Mesodermal cell (in vitro differentiated cells): ENCODE measurements around the gene ZDHHC8.

ENCODE experiments used
- H3K27ac ChIP-seq: 2 replicates; pipeline ENCODE4 v1.7.0; 2013; ENCODE audit warnings: mild to moderate bottlenecking, low read depth, low read length, moderate library complexity; ENCODE audit not compliant: severe bottlenecking
- H3K36me3 ChIP-seq: 2 replicates; pipeline ENCODE4 v1.7.1; 2013; ENCODE audit warnings: mild to moderate bottlenecking, low read length, moderate library complexity; ENCODE audit not compliant: control insufficient read depth, insufficient read depth
- H3K4me1 ChIP-seq: one replicate; pipeline ENCODE4 v1.7.1; 2013; ENCODE audit warnings: mild to moderate bottlenecking, low read length; ENCODE audit not compliant: insufficient read depth, control insufficient read depth, poor library complexity, severe bottlenecking
- H3K4me3 ChIP-seq: 2 replicates; pipeline ENCODE4 v1.7.0; 2013; ENCODE audit warnings: low read length, control low read depth, mild to moderate bottlenecking; ENCODE audit not compliant: insufficient read depth, poor library complexity, severe bottlenecking; ENCODE audit errors: extremely low read depth
- H3K9me3 ChIP-seq: 2 replicates; pipeline ENCODE4 v1.7.1; 2013; ENCODE audit warnings: mild to moderate bottlenecking, low read length, moderate library complexity; ENCODE audit not compliant: control insufficient read depth
- WGBS, 2 experiments: methylation state at CpG; one replicate each; pipeline ENCODE4 v1.1.5; 2013; ENCODE audit warnings: missing lambda C conversion rate in 2 of 2; ENCODE audit not compliant: insufficient coverage in 2 of 2; 5-methylcytosine and 5-hydroxymethylcytosine counted together

The ZDHHC8 gene

DNA sequence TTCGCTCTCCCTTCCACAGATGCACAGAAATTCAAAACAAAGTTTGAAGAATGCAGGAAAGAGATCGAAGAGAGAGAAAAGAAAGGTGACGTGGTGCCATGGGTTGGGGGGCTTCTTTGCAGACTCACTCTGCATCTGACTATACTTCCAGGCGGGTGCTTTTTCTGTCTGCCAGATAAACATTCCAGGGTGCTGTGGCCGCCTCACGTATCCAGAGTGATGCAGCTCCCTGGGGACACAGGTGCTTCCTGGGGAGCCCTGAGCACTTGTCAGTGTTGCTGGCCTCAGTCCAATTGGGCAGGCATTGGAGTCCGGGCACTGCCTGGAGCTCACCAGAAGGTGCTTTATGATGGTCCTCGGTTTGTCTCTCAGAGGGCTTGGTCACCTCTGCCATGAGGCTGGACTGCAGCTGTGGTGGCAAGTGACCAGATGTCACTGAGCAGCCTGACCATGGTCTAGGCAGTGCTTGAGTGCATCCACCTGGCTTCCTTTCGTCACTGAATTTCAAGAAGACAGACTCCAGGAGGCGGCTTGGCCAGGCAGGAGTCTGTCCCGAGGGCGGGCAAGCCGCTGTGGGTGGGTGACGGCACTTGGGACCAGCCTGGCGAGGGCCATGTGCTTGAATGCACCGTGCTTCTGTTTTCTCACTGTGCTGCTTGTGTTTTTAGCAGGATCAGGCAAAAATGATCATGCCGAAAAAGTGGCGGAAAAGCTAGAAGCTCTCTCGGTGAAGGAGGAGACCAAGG lies 5.1 kb upstream of the ZDHHC8 start:
- 94 to 97% methylated on average over 17 to 18 of the region's 19 CpGs for WGBS, 2 experiments
- Histone ChIP-seq H3K4me1 (no peaks in the 10 kb centered on the region), H3K4me3 (no peak overlapping the region), H3K27ac (no peak overlapping the region), H3K9me3 (no peaks in the 10 kb centered on the region), H3K36me3 (peaks cover 70% of the 10 kb centered on the region)

DNA sequence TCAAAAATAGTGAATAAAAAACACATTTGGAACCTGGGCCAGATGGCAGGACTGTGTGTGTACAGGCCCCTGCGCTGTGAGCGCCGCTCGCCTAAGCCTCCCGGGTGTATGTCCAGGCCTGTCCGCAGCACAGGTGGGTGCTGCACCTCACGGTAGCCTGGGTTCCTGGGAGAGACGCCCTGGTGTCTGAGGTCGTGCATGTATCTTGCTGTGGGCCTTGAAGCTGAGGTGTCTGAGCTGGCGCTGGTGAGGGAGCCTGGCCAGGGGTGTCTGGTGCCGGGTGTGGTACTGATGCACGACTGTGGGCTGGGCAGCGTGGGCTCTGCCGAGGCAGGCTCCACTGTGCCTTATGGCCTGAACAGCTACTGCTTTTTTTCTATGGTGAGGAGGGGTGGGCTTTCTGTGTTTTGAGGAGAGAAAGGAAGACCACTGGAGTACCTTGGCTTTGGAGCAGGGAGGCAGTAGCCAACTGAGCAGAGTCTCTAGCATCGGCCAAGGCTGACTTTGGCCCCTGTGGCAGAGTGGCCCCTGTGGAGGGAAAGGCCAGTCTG lies 4.2 kb upstream of the ZDHHC8 start:
- Histone ChIP-seq H3K4me1 (no peaks in the 10 kb centered on the region), H3K9me3 (no peaks in the 10 kb centered on the region), H3K4me3 (no peak overlapping the region), H3K27ac (no peak overlapping the region), H3K36me3 (peaks cover 61% of the 10 kb centered on the region)
- WGBS, 2 experiments: 92% methylated on average over 14 of the region's 15 CpGs

DNA sequence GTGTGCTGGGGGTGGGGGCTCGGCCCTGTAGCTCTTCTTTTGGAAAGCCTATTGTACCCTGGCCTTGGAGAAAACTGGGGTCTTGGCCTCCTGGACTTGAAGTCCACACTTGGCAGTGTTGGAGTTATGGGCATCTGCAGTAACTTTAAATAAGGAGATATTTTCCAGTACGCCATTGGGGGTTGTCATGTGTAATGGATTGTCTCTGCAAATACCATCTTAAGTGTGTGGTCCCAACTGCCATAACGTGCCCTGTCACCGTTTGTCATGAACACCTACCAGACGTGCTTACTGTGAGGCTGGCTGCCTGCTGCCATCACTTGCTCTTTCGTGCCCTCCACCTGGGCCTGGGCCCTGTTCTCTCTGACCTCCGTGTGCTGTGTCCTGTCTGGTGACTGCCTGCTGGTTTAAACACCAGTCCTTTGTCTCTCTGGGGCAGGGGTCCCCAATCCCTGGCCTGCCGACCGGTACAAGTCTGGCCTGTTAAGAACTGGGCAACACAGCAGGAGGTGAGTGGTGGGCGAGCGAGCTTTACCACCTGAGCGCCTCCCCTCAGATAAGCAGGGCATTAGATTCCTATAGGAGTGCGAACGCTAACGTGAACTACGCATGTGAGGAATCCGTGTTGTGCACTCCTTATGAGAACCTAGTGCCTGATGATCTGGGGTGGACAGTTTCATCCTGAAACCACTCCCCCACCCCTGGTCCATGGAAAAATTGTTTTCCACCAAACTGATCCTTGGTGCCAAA lies 3.6 kb upstream of the ZDHHC8 start:
- no peaks in the 10 kb centered on the region for H3K9me3 ChIP-seq
- WGBS, 2 experiments: 91 to 92% methylated on average over 15 to 17 of the region's 17 CpGs
- H3K4me3 ChIP-seq: no peak overlapping the region
- peaks cover 5% of the 10 kb centered on the region for H3K4me1 ChIP-seq
- H3K36me3 ChIP-seq: peaks cover 54% of the 10 kb centered on the region
- H3K27ac ChIP-seq: no peak overlapping the region

DNA sequence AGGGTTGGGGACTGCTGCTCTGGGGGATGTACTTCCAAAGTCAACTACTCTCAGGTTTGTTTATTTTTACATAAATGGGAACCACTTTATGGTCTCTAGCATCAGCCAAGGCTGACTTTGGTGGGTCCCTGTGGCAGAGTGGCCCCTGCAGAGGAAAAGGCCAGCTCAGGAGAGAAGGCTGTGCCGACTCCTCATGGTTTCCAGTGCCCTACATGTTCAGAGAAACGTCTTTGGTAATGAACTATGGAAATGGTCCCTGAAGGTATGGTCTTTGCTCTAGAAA lies 3.0 kb upstream of the ZDHHC8 start:
- peaks cover 7% of the 10 kb centered on the region for H3K4me1 ChIP-seq
- no peak overlapping the region for H3K27ac ChIP-seq
- no peak overlapping the region for H3K4me3 ChIP-seq
- peaks cover 51% of the 10 kb centered on the region for H3K36me3 ChIP-seq
- H3K9me3 ChIP-seq: no peaks in the 10 kb centered on the region
- 82 to 100% methylated on average over 2 of the region's 2 CpGs for WGBS, 2 experiments

DNA sequence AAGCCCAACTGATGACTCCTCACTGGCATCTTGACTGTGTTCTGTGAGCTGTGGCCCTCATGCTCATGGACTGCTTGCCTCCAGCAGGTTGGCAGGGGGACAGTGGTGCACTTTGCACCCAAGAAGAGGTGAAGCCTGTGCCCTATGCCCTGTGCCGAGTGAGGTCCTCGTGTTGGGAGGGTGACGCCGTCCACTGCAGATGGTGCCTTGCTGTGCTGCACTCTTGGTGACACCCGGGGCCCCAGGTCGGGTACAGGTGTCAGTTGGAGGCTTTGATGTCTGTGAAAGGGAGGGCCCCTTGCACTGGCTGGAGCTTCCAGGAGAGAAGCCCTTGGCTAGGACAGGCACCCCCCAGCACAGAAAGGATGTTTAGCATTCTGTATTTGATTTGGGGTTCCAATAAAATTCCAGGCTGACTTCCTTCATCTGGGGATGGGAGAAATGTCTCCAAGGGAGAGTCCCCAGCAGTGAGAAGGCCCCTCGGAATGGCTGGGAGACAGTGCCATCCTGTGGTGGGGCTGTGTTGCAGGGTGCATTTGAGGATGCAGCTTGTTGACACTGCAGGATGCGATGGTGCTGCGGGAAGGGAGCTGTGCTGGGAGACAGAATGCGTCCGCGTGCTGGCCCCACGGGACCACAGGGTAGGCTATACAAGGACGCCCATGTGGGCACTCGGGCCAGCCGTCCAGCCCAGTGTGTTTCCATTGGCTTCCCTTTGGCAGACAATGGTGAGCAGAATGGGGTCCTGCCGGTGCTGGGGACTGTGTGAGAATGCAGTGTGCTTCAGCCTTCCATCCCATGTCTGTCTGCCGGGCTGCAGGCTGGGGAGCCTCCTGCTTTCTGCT lies 2.5 kb upstream of the ZDHHC8 start:
- 66 to 72% methylated on average over 13 to 17 of the region's 18 CpGs for WGBS, 2 experiments
- H3K9me3 ChIP-seq: no peaks in the 10 kb centered on the region
- peaks cover 45% of the 10 kb centered on the region for H3K36me3 ChIP-seq
- H3K27ac ChIP-seq: no peak overlapping the region
- H3K4me1 ChIP-seq: peaks cover 7% of the 10 kb centered on the region
- no peak overlapping the region for H3K4me3 ChIP-seq

DNA sequence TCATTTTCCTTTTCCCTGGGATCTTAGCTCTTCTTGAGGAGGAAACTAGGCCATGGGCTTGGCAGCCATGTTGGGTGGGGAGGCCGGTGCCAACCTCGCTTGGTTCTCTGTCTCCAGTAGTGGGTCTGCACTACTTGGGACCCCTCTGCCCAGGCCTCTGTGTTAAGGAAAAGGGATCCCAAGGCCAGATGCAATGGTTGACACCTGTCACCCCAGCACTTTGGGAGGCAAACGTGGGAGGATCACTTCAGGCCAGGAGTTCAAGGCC lies 1.9 kb upstream of the ZDHHC8 start:
- Histone ChIP-seq H3K36me3 (peaks cover 40% of the 10 kb centered on the region), H3K4me3 (no peak overlapping the region), H3K9me3 (no peaks in the 10 kb centered on the region), H3K27ac (no peak overlapping the region), H3K4me1 (peaks cover 7% of the 10 kb centered on the region)
- WGBS, 2 experiments: 93 to 100% methylated on average over 1 to 2 of the region's 3 CpGs

DNA sequence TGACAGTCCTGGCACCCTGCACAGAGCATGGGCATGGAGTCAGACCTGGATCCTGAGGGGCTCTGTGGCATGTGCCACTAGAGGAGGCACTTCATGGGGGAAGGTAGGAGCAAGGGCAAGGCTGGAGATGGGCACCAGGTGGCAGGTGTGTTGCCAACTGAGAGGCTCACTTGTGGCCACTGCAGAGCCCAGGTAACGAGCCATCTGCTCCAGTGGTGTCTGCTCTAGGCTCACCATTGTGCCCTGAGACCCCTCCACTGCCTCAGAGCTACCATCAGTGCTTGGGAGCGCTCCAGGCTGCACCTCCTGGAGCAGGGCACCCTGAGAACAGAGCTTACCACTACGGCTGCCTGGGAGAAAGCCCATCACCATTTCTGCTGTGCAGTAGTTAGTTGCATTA lies 1.3 kb upstream of the ZDHHC8 start:
- Histone ChIP-seq H3K36me3 (peaks cover 33% of the 10 kb centered on the region), H3K9me3 (no peaks in the 10 kb centered on the region), H3K4me1 (peaks cover 7% of the 10 kb centered on the region), H3K27ac (no peak overlapping the region), H3K4me3 (peak overlapping the region; percentile 58)
- WGBS, 2 experiments: 92 to 100% methylated on average over 2 to 3 of the region's 3 CpGs

DNA sequence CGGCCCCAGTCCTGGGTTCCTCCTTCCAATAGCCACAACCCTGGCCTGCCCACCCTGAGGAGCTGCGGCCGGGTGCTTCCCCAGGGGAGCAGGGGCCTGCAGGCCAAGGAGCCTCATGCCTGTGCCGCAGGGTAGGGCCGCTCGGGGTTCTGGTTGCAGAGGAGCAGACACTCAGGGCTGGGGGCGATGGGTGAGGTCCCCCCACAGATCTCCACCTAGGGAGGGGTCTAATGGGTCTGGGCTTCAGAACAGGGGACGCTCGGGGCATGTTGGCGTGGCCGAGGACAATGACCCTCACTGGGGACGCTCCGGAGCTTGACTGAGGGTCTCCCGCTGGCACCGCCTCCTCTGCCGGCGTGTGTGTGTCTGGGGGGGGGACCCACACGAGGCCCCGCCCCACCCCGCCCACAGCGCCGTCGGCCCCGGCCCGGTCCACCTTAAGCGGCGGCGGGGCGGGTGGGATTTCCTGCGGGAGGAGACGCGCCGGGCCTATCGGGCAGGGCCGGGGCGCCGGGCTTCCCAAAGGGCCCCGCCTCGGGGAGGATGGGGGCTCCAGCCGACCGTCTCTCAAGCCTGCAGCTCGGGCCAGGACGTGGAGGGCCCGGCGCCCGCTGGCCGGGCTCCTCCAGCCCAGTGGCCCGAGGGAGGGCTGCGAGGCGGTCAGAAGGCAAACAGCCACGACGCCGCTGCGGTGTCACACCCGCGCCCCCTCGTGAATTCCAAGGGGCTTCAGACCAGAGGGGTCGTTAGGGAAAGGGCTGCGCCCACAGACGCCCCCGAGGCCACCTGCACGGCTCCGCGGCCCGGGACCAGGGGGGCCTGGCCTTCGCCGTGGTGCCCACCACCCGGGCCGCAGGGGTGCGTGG lies 640 bp upstream of the ZDHHC8 start:
- Histone ChIP-seq H3K4me1 (peaks cover 7% of the 10 kb centered on the region), H3K4me3 (peak overlapping the region; percentile 58), H3K27ac (peak overlapping the region; percentile 62), H3K9me3 (no peaks in the 10 kb centered on the region), H3K36me3 (peaks cover 27% of the 10 kb centered on the region)
- WGBS, 2 experiments: 6 to 7% methylated on average over 44 to 59 of the region's 70 CpGs

DNA sequence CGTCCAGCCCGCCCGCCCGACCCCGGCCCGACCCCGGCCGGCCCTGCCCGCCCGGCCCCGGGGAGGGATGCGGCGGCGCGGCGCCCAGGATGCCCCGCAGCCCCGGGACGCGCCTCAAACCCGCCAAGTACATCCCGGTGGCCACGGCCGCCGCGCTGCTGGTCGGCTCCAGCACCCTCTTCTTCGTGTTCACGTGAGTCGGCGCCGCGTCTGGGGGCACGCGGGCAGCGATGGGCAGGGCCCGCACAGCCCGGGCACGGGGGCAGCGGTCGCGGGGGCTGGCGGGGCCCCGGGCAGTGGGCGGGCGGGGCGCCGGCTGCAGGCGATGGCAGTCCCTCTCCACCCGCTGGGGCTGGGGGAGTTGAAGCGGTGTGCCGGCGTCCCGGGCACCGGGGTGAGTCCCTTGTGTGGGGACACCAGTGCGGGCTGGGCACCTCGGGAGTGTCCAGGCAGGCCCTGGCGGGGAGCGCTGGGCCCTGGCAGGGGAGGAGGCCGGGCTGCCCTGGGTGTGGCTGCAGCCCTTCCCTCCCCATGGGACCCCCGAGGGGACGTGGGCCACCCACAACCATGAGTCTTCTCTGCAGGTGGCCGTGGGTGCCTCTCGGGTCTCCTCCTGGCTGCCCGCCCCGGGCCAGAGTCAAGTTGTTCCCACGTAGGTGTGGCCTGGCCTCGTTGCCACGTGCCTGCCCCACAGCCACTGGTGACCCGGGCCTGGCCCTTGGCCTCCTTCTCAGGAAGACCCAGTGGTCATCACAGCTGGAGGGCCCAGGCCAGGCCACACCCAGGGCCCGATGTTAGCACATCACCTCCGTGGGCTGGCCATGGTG lies 468 bp downstream of the ZDHHC8 start:
- H3K4me1 ChIP-seq: peaks cover 7% of the 10 kb centered on the region
- peaks cover 16% of the 10 kb centered on the region for H3K36me3 ChIP-seq
- 7 to 8% methylated on average over 27 to 53 of the region's 72 CpGs for WGBS, 2 experiments
- H3K4me3 ChIP-seq: peak overlapping the region; percentile 68
- no peaks in the 10 kb centered on the region for H3K9me3 ChIP-seq
- H3K27ac ChIP-seq: no peak overlapping the region
